Peyer's patch (tissue), 4 donors: ENCODE measurements around the gene PARL.

Source experiments
- CTCF ChIP-seq, 6 experiments: fragments of 450-650 bp in 4 of 6; fragments of 200-600 bp in 2 of 6; sonication (generic) in 1 of 6; IDR thresholded peaks; one replicate each; pipeline ENCODE4 v1.5.1; 2017 to 2019; ENCODE audit warnings: antibody characterized with exemption in 6 of 6, mild to moderate bottlenecking in 3 of 6, moderate library complexity in 1 of 6
- POLR2A ChIP-seq, 2 donors: fragments of 450-650 bp; IDR thresholded peaks; one replicate each; pipeline ENCODE4 v1.5.1; 2017; ENCODE audit warnings: antibody characterized with exemption in 2 of 2, mild to moderate bottlenecking in 2 of 2, moderate library complexity in 2 of 2

DNA sequence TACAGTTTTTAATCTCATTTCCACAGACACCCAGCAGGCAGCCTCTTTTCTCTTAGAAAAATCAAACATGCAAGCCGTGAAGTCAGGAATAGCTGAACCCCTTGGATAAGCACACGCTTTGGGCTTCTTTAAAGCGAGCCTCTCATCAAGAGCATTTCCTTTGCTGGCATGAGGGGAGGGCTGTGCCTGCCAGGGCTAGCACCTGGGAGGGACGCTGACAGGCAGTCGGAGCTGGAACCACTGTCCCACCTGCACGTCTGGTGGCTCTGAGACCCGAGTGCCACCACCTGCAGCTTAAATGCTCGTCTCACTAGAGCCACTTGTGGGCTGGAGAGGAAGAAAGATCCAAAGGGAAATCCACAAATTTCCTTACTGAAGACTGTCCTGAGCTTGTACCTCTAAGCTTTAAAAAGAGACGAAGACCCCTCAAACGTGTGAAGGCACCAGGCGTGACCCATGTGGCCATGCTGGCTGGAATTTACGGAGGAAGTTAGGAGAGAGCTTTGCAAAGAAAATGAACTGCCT is 68.7 kb downstream of the PARL start:
- no peak for TF ChIP-seq CTCF (IDR thresholded peaks at IDR 0.05)
- TF ChIP-seq POLR2A (IDR thresholded peaks at IDR 0.05): no peak
